GM12892 (cell line): ENCODE results near the gene CNIH3.

Source experiments
- POLR2A ChIP-seq: IDR thresholded peaks from 2 replicates; pipeline ENCODE4 v1.6.1; 2011; ENCODE audit warnings: low read depth, low read length, control low read depth
- POLR2AphosphoS5 ChIP-seq: IDR thresholded peaks from 2 replicates; pipeline ENCODE4 v1.6.1; 2011; ENCODE audit warnings: low read depth, low read length, control low read depth
- TAF1 ChIP-seq: IDR thresholded peaks from 2 replicates; pipeline ENCODE4 v1.6.1; 2011; ENCODE audit warnings: low read depth, mild to moderate bottlenecking, control low read depth, low read length, borderline replicate concordance

- TF ChIP-seq POLR2AphosphoS5 (no peak), POLR2A (no peak), TAF1 (no peak)
These were observed 129.8 kb downstream of the CNIH3 start for GRCh38 chr1:224745924-224746323.
